Activated naive CD4-positive, alpha-beta T cell treated with anti-CD3 and anti-CD28 coated beads, Interleukin-2, amount 50 U/mL, for 16 hours (primary cell): Measurements from ENCODE around the gene CNGA1.
"Not testable (repeated sequence)": the region's sequence is repeated elsewhere in the genome, so short reads cannot be mapped to it uniquely, and the experiment has no call there.

Experiments used
- DNase-seq: peaks from one replicate; pipeline ENCODE4 v3.0.0-alpha.2; 2020

Gene CNGA1

DNA sequence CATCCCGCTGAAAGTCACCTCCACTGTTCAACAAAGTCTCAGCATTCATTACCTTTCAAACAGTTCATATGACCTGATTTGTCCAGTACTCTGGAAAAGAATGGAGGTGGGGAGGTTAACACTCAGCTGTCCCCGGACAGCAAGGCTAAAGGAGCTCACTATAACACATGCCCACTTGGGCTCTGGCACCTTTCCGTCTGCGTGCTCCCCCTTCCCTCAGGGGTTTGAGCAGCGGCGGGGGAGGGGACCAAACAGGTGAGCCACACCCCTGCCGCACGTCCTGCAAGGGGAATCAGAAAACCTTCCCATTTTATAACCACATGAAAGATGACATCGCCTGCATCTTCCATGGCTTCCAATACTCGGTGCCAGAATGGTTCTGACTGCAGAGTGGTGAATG, 62.2 kb downstream of the CNGA1 start:
- DNase-seq: no peak

DNA sequence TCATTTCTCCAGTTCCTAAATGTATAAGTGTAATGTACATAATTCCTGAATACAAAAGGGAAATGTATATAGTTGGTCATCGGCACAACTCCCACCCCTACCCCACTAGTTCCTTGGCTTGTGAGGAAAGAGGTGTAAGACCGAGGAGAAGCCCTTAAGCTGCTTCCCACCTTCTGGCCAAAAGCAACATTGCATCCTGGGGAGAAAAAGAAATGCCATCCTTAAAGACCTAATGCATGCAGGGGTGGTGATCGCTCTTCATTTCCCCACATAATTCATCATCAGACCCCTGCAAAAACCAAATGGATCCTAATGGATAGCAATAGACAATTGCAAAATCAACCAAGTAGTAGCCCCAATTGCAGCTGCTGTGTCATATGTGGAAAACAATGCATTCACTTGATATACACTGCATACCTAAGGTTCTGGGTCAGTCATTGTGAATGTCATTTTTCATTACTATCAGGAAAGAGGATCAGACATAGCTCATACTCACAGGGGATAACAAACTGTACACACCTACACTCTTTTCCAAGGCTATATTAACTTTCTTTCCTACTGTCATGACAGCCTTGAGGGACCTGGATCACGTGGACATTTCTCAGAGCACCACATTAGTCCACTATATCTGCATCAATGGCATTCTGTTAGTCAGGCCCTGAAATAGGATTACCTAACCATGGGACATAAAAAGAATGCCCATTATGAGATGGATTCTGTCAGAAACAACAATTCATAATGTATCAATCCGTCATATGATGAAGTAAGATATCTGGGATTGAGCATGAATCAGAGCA, 70.4 kb downstream of the CNGA1 start:
- no peak for DNase-seq

DNA sequence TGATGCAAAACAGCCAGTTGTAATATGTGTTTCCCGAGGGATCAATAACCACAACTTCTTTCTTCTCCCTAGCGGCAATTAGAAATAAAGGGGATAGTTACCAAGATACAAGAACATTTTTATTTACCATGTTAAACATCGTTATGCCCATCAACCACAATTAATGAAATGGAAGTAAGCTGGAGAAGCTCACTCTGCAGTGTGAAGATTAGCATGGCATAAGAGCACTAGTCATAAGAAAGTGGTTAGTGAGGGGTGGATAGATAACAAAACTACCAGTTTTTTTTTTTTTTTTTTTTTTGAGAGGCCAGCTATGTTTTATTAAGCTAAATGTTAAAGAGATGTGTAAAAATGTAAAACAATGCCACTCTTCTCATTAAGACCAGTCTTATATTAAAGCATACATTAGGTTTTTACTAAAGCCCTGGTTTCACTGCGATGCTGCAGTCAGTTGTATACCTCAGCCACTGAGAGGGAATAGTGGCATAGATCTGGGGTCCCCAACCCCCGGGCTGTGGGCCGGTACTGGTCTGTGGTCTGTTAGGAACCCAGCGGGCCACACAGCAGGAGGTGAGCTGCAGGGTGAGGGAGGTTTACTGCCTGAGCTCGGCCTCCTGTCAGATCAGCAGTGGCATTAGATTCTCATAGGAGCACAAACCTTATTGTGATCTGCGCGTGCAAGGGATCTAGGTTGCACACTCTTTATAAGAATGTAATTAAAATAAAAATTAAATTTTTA, 74.2 kb downstream of the CNGA1 start:
- DNase-seq: no peak

DNA sequence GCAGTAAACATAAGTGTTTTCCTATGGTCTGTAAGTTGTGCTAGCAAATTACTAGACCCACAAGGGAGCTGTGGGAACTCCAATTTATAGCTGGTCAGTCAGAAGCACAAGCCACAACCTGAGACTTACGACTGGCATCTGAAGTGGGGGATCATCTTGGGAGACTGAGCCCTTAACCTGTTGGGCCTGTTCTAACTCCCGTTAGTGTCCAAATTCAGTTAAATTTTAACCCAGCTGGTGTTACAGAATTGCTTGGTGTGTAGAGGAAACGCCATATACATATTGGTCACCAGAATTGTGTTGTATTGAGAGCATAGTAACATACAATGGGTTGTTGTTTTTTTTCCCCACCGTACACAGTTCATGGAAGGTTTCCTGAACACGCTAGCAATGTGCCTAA, 77.0 kb downstream of the CNGA1 start:
- no peak for DNase-seq

DNA sequence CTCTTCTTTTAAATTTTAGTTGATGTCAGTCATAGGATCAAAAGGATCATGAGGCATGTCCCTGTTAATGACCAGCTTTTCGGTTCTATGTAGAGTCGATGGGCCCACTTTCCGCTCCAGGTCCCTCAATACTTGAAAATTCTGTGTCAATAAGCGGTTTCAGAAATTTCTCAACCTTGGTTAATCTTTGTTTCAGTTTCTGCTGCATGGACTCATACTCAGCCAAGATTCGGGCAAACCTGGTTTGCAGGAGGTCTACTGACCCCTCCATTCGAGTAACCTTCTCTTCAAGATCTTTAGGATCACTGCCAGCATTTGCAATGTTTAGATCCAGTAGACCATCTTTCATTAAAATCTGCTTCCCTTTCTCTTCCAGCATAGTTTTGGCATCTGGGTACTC, 80.1 kb downstream of the CNGA1 start:
- no peak for DNase-seq

DNA sequence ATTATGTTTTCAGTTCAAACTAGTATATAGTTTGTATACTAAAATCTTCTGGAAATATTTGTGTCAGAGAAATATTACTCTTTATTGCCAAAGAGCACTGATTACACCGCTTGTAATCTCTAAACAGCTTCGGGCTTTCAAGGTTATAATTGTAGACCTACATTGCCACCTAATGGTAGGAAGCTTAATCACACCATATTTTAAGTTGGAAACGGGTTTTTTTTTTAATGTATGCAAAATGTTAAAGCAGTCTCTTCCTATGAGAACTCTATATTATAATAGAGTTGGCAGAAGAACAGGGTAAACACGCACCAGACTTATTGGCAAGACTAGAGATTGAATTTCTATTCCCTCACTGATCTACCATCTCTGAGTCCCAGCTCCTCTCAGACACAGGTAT, 82.6 kb downstream of the CNGA1 start:
- DNase-seq: no peak

DNA sequence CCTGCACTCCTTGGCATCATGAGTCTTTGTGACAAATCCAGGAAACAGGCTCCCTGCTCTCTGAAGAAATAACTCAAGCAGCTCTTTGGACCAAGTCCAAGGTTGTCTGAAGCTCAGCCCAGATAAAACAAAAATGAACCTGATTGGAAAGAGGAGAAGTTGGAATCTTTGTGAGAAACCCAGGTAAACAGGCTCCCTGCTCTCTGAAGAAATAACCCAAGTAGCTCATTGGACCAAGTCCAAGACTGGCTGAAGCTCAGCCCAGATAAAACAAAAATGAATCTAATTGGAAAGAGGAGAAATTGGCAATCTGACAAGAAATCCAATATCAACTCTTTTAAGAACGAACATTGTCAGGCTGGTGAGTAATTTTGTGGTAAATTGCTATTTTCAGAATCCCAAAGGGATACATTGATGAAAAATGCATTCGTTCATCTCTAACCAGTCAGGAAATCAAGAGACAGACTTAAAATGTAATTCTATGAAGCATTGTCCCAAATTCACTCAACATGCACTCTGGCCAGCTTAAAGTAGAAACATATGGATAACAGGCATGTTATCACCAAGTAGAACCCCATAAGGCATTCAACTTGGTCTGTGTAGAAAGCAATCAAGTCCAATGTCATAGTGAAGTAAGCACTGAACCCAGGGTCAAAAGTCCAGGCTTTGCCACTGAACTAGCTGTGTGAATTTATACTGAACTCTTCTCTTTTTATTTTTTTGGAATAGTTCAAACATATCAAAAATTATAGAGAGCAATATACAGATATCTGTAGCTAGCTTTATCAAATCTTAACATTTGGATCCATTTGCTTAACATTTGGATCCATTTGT, 85.3 kb downstream of the CNGA1 start:
- no peak for DNase-seq

DNA sequence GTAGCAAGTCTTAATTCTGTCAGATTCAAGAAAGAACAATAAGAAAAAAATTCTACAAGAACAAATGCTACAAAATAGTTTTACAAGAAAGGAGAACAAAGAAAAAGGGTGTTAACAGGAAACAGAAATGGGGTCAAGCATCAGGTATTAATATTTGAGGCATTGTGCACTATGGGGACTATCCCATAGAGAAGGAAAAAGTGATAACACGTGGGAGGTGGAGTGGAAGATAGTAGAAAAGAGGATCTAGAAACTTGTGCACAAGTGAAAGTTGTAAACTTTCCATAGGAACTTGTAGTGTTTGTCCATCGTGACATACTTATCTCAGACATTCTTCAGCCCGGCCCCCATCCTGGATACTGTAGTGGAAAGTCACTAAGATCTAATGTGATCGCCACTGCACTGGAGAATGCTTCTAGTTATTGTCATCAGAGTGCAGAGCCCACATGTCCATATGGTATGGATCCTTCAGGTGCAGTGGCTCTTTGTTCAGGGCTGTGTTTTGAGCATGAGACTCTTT, 86.7 kb downstream of the CNGA1 start:
- no peak for DNase-seq

DNA sequence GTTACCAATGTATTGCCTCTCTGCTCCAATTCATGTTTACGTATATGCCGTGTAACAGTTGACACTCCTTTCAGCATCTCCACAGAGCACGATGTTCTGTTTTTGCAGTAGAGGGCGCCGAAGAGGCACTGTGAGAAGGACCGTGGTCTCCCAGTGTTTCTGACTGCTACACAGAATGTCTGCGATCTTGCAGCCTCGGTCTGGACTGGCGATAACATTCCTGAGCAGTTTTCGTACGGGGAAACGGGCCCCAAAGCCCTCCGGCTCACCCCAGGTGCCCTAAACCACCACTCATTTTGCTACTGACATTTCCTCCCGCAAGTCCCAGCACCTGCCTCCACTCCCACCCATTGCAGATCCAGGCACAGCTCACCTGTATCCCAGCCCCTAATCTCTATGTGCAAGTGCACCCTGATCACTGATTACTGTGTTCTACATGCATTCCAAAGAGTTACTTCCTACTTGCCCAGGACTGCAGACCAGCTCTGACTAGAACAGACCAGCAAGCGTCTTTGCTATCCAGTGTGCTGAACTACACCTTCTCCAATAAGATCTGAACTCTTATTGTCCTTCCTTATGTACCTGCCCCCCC, 89.7 kb downstream of the CNGA1 start:
- peak; percentile 55 for DNase-seq

DNA sequence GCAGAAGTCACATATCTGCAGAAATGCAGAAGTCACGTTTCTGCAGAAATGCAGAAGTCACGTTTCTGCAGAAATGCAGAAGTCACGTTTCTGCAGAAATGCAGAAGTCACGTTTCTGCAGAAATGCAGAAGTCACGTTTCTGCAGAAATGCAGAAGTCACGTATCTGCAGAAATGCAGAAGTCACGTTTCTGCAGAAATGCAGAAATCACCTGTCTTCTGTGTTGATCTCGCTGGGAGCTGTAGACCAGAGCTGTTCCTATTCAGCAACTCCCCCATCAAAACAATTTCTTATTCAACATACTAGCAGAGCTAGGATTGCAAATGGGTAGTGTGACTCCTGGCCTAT, 93.2 kb downstream of the CNGA1 start:
- not testable (repeated sequence) for DNase-seq

DNA sequence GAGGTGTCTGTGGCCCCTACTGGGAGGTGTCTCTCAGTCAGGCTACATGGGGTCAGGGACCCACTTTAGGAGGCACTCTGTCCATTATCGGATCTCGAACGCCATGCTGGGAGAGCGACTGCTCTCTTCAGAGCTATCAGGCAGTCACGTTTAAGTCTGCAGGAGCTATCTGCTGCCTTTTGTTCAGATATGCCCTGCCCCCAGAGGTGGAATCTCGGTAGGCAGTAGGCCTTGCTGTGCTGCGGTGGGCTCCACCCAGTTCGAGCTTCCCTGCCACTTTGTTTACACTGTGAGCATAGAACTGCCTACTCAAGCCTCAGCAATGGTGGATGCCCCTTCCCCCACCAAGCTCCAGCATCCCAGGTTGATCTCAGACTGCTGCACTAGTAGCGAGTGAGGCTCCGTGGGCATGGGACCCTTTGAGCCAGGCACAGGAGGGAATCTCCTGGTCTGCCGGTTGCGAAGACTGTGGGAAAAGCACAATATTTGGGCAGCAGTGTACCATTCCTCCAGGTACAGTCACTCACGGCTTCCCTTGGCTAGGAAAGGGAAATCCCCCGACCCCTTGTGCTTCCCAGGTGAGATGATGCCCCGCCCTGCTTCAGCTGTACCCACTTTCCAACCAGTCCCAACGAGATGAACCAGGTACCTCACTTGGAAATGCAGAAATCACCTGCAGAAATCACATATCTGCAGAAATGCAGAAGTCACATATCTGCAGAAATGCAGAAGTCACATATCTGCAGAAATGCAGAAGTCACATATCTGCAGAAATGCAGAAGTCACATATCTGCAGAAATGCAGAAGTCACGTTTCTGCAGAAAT, 93.8 kb downstream of the CNGA1 start:
- DNase-seq: not testable (repeated sequence)

DNA sequence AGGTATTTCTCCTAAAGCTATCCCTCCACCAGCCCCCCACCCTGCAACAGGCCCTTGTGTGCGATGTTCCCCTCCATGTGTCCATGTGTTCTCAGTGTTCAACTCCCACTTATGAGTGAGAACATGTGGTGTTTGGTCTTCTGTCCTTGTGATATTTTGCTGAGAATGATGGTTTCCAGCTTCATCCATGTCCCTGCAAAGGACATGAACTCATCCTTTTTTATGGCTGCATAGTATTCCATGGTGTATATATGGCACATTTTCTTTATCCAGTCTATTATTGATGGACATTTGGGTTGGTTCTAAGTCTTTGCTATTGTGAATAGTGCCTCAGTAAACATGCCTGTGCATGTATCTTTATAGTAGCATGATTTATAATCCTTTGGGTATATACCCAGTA, 99.3 kb downstream of the CNGA1 start:
- not testable (repeated sequence) for DNase-seq

DNA sequence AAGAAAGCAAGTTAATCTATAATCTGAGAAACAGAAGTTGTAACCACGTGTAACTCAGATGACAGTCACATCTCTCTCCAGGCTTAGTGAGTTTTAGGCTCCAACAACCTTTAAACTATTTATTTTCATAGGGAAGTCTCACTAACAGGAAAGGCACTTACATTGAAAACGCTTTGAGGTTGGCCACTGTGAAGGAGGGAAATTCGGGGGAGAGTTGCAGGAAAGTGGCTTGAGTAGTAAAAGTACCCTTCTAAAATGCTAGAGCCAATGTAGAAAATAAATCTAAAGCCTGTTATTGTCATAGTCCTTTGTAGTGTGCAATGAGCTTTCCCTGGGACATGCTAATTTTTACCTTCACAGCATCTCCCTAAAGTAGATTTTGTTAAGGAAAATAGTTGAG, 101.1 kb downstream of the CNGA1 start:
- DNase-seq: no peak

DNA sequence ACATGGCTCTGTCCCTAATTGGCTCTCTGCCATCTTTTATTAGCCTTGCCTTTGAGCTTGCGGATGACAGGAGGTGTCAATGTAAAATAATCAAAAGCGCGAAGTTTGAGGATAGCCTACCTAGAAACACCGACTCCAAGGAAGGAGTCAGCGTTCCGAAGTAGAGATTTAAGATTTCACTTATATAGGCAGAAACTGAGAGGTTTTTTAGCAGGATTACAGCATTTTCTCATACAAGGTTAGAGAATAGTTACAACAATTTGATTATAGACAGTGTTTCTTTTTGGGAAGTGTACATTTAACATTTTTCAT, 101.6 kb downstream of the CNGA1 start:
- no peak for DNase-seq

DNA sequence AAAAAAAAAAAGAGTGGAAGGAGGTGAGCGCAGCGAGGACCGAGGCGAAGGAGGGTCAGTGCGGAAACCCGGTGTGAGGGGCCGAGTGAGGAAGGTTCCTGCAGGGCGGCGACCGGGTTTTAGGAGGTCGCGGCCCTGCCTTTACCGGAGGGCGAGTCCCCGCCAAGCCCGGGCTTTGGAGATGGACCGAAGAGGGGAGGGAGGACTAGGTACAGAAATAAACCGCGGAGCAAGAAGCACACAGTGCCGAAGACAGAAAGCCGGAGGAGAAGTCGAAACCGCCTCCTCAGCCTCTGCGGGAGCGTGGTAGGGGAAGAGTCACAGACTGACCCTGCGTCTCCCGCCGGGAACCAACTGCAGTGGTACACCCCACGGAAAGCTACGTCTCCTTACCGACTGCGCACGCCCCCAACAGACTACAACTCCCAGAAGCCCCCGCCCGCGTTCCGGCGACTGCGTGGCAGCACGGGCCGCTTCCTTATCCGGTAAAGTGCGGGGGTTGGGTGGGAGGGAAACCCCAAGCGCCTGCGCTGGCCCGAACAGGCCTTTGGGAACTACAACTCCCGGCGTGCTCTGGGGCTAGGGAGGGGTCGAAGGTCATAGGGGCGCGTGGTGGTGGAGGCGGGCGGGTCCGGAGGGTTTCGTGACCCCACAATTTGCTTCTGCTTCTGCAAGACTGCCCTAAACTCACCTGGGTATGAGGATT, 102.1 kb downstream of the CNGA1 start, which contains the start of gene NFXL1:
Gene NFXL1 (minus strand): TSS at position 364 of the 706 bp plus-strand sequence. CDS start 380 bp downstream, outside the sequence.
- peak; percentile 97 for DNase-seq

DNA sequence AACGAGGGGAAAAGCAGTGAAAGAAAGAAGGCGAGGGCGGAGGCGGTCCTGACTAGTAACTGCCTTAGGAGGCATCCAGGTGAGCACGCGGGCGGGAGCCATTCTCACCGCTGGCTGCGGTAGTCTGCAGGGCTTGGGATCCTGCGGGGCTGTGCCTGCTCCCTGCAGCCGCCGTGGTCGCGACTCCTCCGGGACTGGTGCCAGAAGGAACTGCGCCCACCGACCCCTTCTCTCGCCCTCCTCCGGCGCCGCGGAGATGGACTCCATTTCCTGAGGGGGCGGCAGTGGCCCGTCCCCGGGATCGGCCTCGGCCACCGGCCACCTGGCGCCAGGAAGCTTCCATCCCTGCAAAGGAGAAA, 102.6 kb downstream of the CNGA1 start:
- DNase-seq: peak; percentile 46

DNA sequence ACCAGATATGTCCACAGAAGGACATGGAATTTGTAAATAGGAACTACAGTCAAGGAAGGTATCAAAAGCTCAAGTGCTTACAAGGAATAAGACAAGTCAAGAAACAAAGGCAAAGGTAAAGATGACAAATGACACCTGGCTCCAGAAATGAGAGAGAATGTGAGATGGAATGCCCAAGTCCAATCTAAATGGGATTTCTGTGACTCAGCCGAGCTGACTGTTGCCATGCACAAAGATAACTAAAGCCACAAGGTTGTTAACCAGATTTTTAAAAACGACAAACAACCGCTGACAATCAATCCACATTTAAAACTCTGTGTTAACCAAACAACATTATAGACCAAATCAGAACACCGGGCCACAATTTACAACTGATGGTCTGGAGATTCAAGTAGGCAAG, 103.2 kb downstream of the CNGA1 start:
- no peak for DNase-seq

DNA sequence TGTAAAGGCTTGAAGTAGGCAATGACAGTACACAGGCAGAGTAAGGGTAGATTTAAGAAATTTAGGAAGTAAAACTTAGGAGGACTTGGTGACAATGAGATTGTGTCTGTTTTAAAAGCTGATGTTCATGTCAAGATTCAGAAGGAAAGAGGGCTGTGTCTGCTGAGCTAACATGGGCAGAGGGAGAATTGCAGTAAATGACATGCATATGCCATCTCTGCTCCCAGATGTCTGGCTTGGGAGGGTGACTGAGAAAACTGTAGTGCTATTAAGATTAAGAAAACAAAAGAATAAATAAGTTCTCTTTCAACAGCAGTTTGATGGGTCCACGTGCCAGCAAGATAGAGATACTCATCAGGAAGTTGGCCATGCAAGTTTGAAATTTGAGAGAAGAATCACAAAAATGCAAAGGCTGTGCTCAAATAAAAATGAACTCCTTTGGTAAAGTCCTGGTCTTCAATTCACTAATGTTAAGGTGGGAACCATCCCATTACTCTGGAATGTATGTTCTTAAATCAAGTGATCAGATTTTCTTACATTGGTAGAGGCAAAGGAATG, 109.3 kb downstream of the CNGA1 start:
- no peak for DNase-seq

DNA sequence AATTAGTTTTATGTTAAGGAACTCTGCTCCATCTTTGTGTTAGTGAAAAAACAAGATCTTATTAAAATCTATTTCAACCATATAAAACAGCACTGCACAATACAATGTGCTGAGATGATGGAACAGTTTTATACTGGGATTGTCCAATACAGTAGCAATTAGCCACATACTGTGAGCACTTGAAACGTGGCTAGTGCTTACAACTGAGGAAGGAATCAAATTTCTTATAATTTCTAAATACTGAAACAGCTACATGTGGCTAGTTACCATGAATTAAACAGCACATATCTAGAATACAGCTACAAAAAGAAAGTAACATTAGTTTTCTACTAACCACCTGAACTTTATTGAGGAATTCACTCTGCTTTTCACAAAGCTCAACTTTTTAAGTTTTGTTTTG, 116.8 kb downstream of the CNGA1 start:
- no peak for DNase-seq

DNA sequence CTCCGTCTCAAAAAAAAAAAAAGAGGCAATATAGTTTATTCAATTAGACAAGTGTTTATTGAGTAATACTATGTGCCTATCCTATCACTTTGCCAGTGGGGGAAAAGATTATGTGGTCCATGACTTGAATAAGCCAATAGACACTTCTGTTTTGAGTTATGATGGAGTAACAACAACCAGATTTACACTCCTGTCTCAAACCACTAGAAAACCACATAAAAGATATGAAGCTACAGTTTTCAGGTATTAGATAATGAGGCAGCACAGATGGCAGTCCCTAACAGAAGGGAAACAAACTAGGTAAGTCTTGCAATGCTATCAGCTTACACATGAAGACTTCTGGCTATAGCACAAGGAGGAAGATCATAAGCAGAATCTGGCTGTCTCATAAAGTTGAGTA, 124.6 kb downstream of the CNGA1 start:
- no peak for DNase-seq
